Measurements from ENCODE around the gene ENSA. TPM values are rescaled to one million over a fixed set of nuclear protein-coding genes. Genes with fewer than 3 reads are reported as not detected.

The ENSA gene
- total and polyA plus RNA-seq, 2 donors from 2014 or later, result 172 to 193 TPM

- Histone ChIP-seq H3K36me3 (ENCODE audit: control insufficient read depth in 2 of 3, insufficient read depth in 3 of 3, low read length in 3 of 3) (peaks cover 22 to 55% (median 24%) of the 10 kb centered on the region in 3 donors), H3K9ac (ENCODE audit: low read length in 3 of 3) (no peak overlapping the region), H3K27ac (ENCODE audit: low read depth in 2 of 2, low read length in 2 of 2) (peak overlapping the region in 1 of 2 donors; percentile 41), H3K9me3 (ENCODE audit: control insufficient read depth in 2 of 3, insufficient read depth in 1 of 3, low read length in 3 of 3) (no peaks in the 10 kb centered on the region), H3K4me3 (ENCODE audit: low read length in 3 of 3) (no peak overlapping the region), H3K4me1 (ENCODE audit: control insufficient read depth in 2 of 3, insufficient read depth in 2 of 3, low read depth in 1 of 3, low read length in 3 of 3) (peaks cover 0 to 4% (median 0%) of the 10 kb centered on the region in 3 donors), H3K27me3 (ENCODE audit: control insufficient read depth, insufficient read depth, low read length) (no peaks in the 10 kb centered on the region)
- intact Hi-C loops (cut with DNase I), result loop anchor here (10.0 kb wide), 1 partner anchor 48 kb away; the partner anchor contains the start of gene MCL1
- FAIRE-seq, result no peak
- DNase-seq, result peak in 2 of 5 donors; percentile 47 to 82
- TF ChIP-seq, protein P1, sequence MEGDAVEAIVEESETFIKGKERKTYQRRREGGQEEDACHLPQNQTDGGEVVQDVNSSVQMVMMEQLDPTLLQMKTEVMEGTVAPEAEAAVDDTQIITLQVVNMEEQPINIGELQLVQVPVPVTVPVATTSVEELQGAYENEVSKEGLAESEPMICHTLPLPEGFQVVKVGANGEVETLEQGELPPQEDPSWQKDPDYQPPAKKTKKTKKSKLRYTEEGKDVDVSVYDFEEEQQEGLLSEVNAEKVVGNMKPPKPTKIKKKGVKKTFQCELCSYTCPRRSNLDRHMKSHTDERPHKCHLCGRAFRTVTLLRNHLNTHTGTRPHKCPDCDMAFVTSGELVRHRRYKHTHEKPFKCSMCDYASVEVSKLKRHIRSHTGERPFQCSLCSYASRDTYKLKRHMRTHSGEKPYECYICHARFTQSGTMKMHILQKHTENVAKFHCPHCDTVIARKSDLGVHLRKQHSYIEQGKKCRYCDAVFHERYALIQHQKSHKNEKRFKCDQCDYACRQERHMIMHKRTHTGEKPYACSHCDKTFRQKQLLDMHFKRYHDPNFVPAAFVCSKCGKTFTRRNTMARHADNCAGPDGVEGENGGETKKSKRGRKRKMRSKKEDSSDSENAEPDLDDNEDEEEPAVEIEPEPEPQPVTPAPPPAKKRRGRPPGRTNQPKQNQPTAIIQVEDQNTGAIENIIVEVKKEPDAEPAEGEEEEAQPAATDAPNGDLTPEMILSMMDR (IDR thresholded peaks at IDR 0.05; ENCODE audit: borderline replicate concordance, extremely low read depth, insufficient read depth), result no peak
These were observed 7.0 kb downstream of the ENSA start for GRCh38 chr1:150622303-150622975.

DNA sequence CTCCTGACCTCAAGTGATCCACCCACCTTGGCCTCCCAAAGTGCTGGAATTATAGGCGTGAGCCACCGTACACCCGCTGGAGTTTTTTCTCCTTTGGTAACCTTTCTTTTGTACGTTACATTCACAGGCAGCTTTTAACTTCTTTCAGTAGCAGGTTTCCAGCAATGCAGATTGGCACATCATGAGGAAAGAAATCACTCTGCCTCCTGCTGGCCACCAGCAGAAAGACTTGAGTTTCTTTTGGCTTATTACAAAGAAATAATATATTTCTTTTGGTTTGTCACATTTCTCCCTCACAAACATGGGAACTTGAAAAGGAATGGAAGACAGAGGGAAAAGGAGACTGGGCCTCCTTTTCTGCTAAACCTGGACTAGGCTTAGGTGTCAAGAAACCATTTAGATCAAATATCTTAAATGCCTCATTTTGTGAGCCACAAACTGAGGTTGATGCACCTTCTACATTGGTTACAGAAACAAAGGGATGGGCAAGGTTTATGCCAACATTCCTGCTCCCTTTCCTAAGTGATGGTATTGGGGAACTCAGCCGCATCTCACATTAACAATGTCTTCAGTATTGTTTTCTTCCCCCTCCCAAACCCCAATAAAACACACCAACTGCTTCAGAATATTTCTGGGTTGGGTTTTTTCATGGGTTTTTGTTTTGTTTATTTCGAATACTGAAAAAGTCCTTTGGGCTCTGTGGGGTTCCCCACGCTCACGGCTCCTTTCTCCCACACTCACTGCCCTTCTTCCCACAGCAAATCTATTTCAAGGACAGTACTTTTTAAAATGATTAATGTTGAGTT is 7.7 kb downstream of the ENSA start:
- FAIRE-seq (no peak), DNase-seq (peak in 3 of 5 donors; percentile 27 to 75 (median 54))
- Histone ChIP-seq H3K9ac (ENCODE audit: low read length in 3 of 3) (no peak overlapping the region), H3K27me3 (ENCODE audit: control insufficient read depth, insufficient read depth, low read length) (no peaks in the 10 kb centered on the region), H3K27ac (ENCODE audit: low read depth in 2 of 2, low read length in 2 of 2) (peak overlapping the region in 1 of 2 donors; percentile 41), H3K9me3 (ENCODE audit: control insufficient read depth in 2 of 3, insufficient read depth in 1 of 3, low read length in 3 of 3) (no peaks in the 10 kb centered on the region), H3K4me3 (ENCODE audit: low read length in 3 of 3) (no peak overlapping the region), H3K36me3 (ENCODE audit: control insufficient read depth in 2 of 3, insufficient read depth in 3 of 3, low read length in 3 of 3) (peaks cover 18 to 48% (median 24%) of the 10 kb centered on the region in 3 donors), H3K4me1 (ENCODE audit: control insufficient read depth in 2 of 3, insufficient read depth in 2 of 3, low read depth in 1 of 3, low read length in 3 of 3) (peaks cover 0 to 4% (median 0%) of the 10 kb centered on the region in 3 donors)
- intact Hi-C loops (cut with DNase I), result loop anchor here (10.0 kb wide), 1 partner anchor 47 kb away; the partner anchor contains the start of gene MCL1
- TF ChIP-seq, protein P1 (IDR thresholded peaks at IDR 0.05; ENCODE audit: borderline replicate concordance, extremely low read depth, insufficient read depth), result peak; percentile 75

DNA sequence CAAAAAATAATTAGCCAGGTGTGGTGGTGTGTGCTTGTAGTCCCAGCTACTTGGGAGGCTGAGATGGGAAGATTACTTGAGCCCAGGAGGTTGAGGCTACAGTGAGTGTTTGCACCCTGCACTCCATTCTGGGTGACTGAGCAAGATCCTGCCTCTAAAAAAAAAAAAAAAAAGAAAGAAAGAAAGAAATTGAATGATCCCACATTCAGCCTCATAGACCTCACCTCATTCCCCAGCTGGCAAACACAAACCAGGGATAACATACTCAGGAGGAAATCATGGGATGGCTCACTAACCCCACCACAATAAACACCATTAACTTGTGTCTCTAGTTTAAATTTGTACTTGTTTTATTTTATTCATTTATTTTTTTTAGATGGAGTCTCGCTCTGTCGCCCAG is 8.5 kb downstream of the ENSA start:
- no peak overlapping the region for H3K4me3 ChIP-seq (ENCODE audit: low read length in 3 of 3)
- peaks cover 0 to 4% (median 0%) of the 10 kb centered on the region in 3 donors for H3K4me1 ChIP-seq (ENCODE audit: control insufficient read depth in 2 of 3, insufficient read depth in 2 of 3, low read depth in 1 of 3, low read length in 3 of 3)
- H3K36me3 ChIP-seq (ENCODE audit: control insufficient read depth in 2 of 3, insufficient read depth in 3 of 3, low read length in 3 of 3), result peaks cover 15 to 42% (median 20%) of the 10 kb centered on the region in 3 donors
- DNase-seq (no peak), FAIRE-seq (no peak)
- TF ChIP-seq, protein P1 (IDR thresholded peaks at IDR 0.05; ENCODE audit: borderline replicate concordance, extremely low read depth, insufficient read depth), result no peak
- H3K27ac ChIP-seq (ENCODE audit: low read depth in 2 of 2, low read length in 2 of 2), result peak overlapping the region in 1 of 2 donors; percentile 20
- H3K9me3 ChIP-seq (ENCODE audit: control insufficient read depth in 2 of 3, insufficient read depth in 1 of 3, low read length in 3 of 3), result no peaks in the 10 kb centered on the region
- intact Hi-C loops (cut with DNase I), result loop anchor here (10.0 kb wide), 1 partner anchor 46 kb away; the partner anchor contains the start of gene MCL1
- no peaks in the 10 kb centered on the region for H3K27me3 ChIP-seq (ENCODE audit: control insufficient read depth, insufficient read depth, low read length)
- H3K9ac ChIP-seq (ENCODE audit: low read length in 3 of 3), result no peak overlapping the region
